Activated CD4-positive, alpha-beta T cell treated with anti-CD3 and anti-CD28 coated beads for 36 hours (primary cell): ENCODE data around the gene RAF1. TPM values are rescaled to one million over a fixed set of nuclear protein-coding genes. Genes with fewer than 3 reads are reported as not detected.
A peak's percentile ranks its signal among the peaks of the same experiment; 100 is the strongest.
"Not testable (repeated sequence)": the region's sequence is repeated elsewhere in the genome, so short reads cannot be mapped to it uniquely, and the experiment has no call there.

Source experiments
- ATAC-seq: fragments of 200-7000 bp; cut with Tn5 transposase; one replicate; pipeline ENCODE4 v1.10.0; 2021; ENCODE audit warnings: mild to moderate bottlenecking, moderate library complexity
- CTCF ChIA-PET: fragments of 350-600 bp; sonication (Branson Sonifier 250); formaldehyde crosslinking; loops from one replicate; lab custom pipeline; 2021; ENCODE audit warnings: antibody characterized with exemption; lab: Charles Lee
- POLR2A ChIA-PET: fragments of 350-600 bp; sonication (Branson Sonifier 250); formaldehyde crosslinking; loops from one replicate; lab custom pipeline; 2021; ENCODE audit warnings: antibody characterized with exemption, inconsistent platforms; lab: Charles Lee
- DNase-seq: peaks from one replicate; pipeline ENCODE4 v3.0.0-alpha.2; 2020
- H3K27ac Mint-ChIP-seq: one replicate; pipeline ENCODE4 v1.8.0; 2021; ENCODE audit warnings: mixed read lengths
- H3K27me3 Mint-ChIP-seq: one replicate; pipeline ENCODE4 v1.8.0; 2021; ENCODE audit warnings: mixed read lengths
- H3K36me3 Mint-ChIP-seq: one replicate; pipeline ENCODE4 v1.8.0; 2021; ENCODE audit warnings: low read depth, mixed read lengths
- H3K4me1 Mint-ChIP-seq: one replicate; pipeline ENCODE4 v1.8.0; 2021; ENCODE audit warnings: mixed read lengths
- H3K4me3 Mint-ChIP-seq: one replicate; pipeline ENCODE4 v1.8.0; 2021; ENCODE audit warnings: mild to moderate bottlenecking, moderate library complexity, mixed read lengths
- H3K9me3 Mint-ChIP-seq: one replicate; pipeline ENCODE4 v1.8.0; 2021; ENCODE audit warnings: low read depth, mixed read lengths
- intact Hi-C, 2 experiments: fragments of 100-400 bp; cut with DNase I in 1 of 2; cut with micrococcal nuclease in 1 of 2; formaldehyde crosslinking; loops; one replicate each; pipeline versions ENCODE4 v1.14.2 to v1.15.1; 2022 to 2024; cut with DNase I, micrococcal nuclease
- total RNA-seq, 2 experiments: library from RNA; stranded (reverse); gene quantifications; one replicate each; pipeline ENCODE4 v1.2.3, GENCODE V29; 2021

Gene RAF1
- total RNA-seq, 2 experiments from 2014 or later = 66.8 to 74.7 TPM

- ChIA-PET CTCF (no interaction called here), POLR2A (no interaction called here)
- no peak for DNase-seq
- Mint-ChIP-seq H3K4me3 (no peak overlapping the region), H3K27me3 (no peaks in the 10 kb centered on the region), H3K36me3 (no peaks in the 10 kb centered on the region), H3K9me3 (no peaks in the 10 kb centered on the region), H3K4me1 (no peaks in the 10 kb centered on the region), H3K27ac (no peak overlapping the region)
- ATAC-seq = no peak
- intact Hi-C loops = no loop called here
Measured at GRCh38 chr3:12675115-12675810, 11.3 kb upstream of the RAF1 start.

- POLR2A ChIA-PET, H3K36me3 Mint-ChIP-seq, H3K27ac Mint-ChIP-seq, H3K27me3 Mint-ChIP-seq, H3K4me1 Mint-ChIP-seq, H3K9me3 Mint-ChIP-seq, CTCF ChIA-PET, DNase-seq, ATAC-seq, intact Hi-C loops, H3K4me3 Mint-ChIP-seq: not testable (repeated sequence)
Measured at GRCh38 chr3:12673956-12674736, 10.2 kb upstream of the RAF1 start.

- no peaks in the 10 kb centered on the region for H3K4me1 Mint-ChIP-seq
- POLR2A ChIA-PET = no interaction called here
- DNase-seq = no peak
- no peak overlapping the region for H3K27ac Mint-ChIP-seq
- ATAC-seq = no peak
- H3K27me3 Mint-ChIP-seq = no peaks in the 10 kb centered on the region
- intact Hi-C loops = no loop called here
- H3K9me3 Mint-ChIP-seq = no peaks in the 10 kb centered on the region
- CTCF ChIA-PET = no interaction called here
- H3K4me3 Mint-ChIP-seq = no peak overlapping the region
- no peaks in the 10 kb centered on the region for H3K36me3 Mint-ChIP-seq
Measured at GRCh38 chr3:12671120-12671450, 7.2 kb upstream of the RAF1 start.

- POLR2A ChIA-PET = no interaction called here
Measured at GRCh38 chr3:12670365-12671119, 6.6 kb upstream of the RAF1 start.

GRCh38 chr3:12663401-12663935 is 449 bp downstream of the RAF1 start:
- no peaks in the 10 kb centered on the region for H3K9me3 Mint-ChIP-seq
- H3K27me3 Mint-ChIP-seq = no peaks in the 10 kb centered on the region
- POLR2A ChIA-PET = interaction anchor here (0.7 to 1.0 kb wide), 3 partner anchors 36 to 106 kb away, joined by 3 read pairs; no protein-coding TSS in a partner anchor
- intact Hi-C loops = loop anchor here in 1 of 2 experiments (1.0 to 5.0 kb wide), 3 partner anchors 476 to 1391 kb away; partner anchors contain the start of gene ATG7
- H3K36me3 Mint-ChIP-seq = peaks cover 4% of the 10 kb centered on the region
- H3K4me3 Mint-ChIP-seq = peak overlapping the region; percentile 81
- no peak for DNase-seq
- CTCF ChIA-PET = interaction anchor here (0.6 to 1.5 kb wide), 6 partner anchors 49 to 228 kb away, joined by 3 to 7 read pairs (median 3); partner anchors contain the start of gene MKRN2OS
- peak; percentile 45 for ATAC-seq
- peaks cover 30% of the 10 kb centered on the region for H3K4me1 Mint-ChIP-seq
- peak overlapping the region; percentile 96 for H3K27ac Mint-ChIP-seq

More at GRCh38 chr3:12670365-12671119, 6.6 kb upstream of the RAF1 start:
- intact Hi-C loops = no loop called here
- ATAC-seq = no peak
- H3K4me3 Mint-ChIP-seq = no peak overlapping the region
- H3K27me3 Mint-ChIP-seq = no peaks in the 10 kb centered on the region
- H3K4me1 Mint-ChIP-seq = no peaks in the 10 kb centered on the region
- DNase-seq = no peak
- H3K36me3 Mint-ChIP-seq = no peaks in the 10 kb centered on the region
- CTCF ChIA-PET = no interaction called here
- no peaks in the 10 kb centered on the region for H3K9me3 Mint-ChIP-seq
- no peak overlapping the region for H3K27ac Mint-ChIP-seq

- peaks cover 37% of the 10 kb centered on the region for H3K4me1 Mint-ChIP-seq
- intact Hi-C loops = loop anchor here in 1 of 2 experiments (1.0 to 5.0 kb wide), 3 partner anchors 475 to 1390 kb away; partner anchors contain the start of gene ATG7
- POLR2A ChIA-PET = interaction anchor here (1.0 kb wide), 1 partner anchor 147 kb away, joined by 4 read pairs; no protein-coding TSS in a partner anchor
- DNase-seq (peak; percentile 64), ATAC-seq (peak; percentile 20)
- peaks cover 6% of the 10 kb centered on the region for H3K36me3 Mint-ChIP-seq
- H3K4me3 Mint-ChIP-seq = peak overlapping the region; percentile 81
- no peaks in the 10 kb centered on the region for H3K9me3 Mint-ChIP-seq
- H3K27ac Mint-ChIP-seq = peak overlapping the region; percentile 92
- H3K27me3 Mint-ChIP-seq = no peaks in the 10 kb centered on the region
- CTCF ChIA-PET = interaction anchor here (0.6 to 1.5 kb wide), 5 partner anchors 19 to 229 kb away, joined by 3 to 7 read pairs (median 4); no protein-coding TSS in a partner anchor
Measured at GRCh38 chr3:12662593-12663400, 1.1 kb downstream of the RAF1 start.

GRCh38 chr3:12661926-12662592 is 1.9 kb downstream of the RAF1 start:
- Mint-ChIP-seq H3K36me3 (peaks cover 7% of the 10 kb centered on the region), H3K27ac (peak overlapping the region; percentile 92), H3K9me3 (no peaks in the 10 kb centered on the region), H3K4me3 (peak overlapping the region; percentile 81), H3K4me1 (peaks cover 40% of the 10 kb centered on the region), H3K27me3 (no peaks in the 10 kb centered on the region)
- ChIA-PET POLR2A (interaction anchor here (1.0 kb wide), 1 partner anchor 148 kb away, joined by 4 read pairs; no protein-coding TSS in a partner anchor), CTCF (interaction anchor here (0.6 to 1.5 kb wide), 4 partner anchors 18 to 104 kb away, joined by 3 to 7 read pairs (median 4); no protein-coding TSS in a partner anchor)
- no peak for DNase-seq
- intact Hi-C loops = loop anchor here in 1 of 2 experiments (5.0 kb wide), 2 partner anchors 475 to 755 kb away; no protein-coding TSS in a partner anchor
- no peak for ATAC-seq

- H3K27ac Mint-ChIP-seq, DNase-seq, H3K27me3 Mint-ChIP-seq, ATAC-seq, H3K36me3 Mint-ChIP-seq, H3K9me3 Mint-ChIP-seq, POLR2A ChIA-PET: not testable (repeated sequence)
- CTCF ChIA-PET = interaction anchor here (0.7 to 1.5 kb wide), 3 partner anchors 58 to 159 kb away, joined by 3 to 4 read pairs (median 4); no protein-coding TSS in a partner anchor
- intact Hi-C loops = loop anchor here in 1 of 2 experiments (5.0 kb wide), 2 partner anchors 474 to 756 kb away; no protein-coding TSS in a partner anchor
- Mint-ChIP-seq H3K4me3 (peak overlapping the region; percentile 17), H3K4me1 (peaks cover 47% of the 10 kb centered on the region)
Measured at GRCh38 chr3:12661375-12661774, 2.5 kb downstream of the RAF1 start.

- peaks cover 58% of the 10 kb centered on the region for H3K4me1 Mint-ChIP-seq
- ChIA-PET POLR2A (interaction anchor here (0.7 to 0.9 kb wide), 3 partner anchors 22 to 128 kb away, joined by 3 to 8 read pairs (median 5); partner anchors contain the start of gene TMEM40), CTCF (interaction anchor here (0.6 to 2.0 kb wide), 4 partner anchors 10 to 60 kb away, joined by 3 to 6 read pairs (median 4); no protein-coding TSS in a partner anchor)
- no peaks in the 10 kb centered on the region for H3K9me3 Mint-ChIP-seq
- H3K27me3 Mint-ChIP-seq = no peaks in the 10 kb centered on the region
- ATAC-seq = no peak
- H3K27ac Mint-ChIP-seq = peak overlapping the region; percentile 42
- no peak overlapping the region for H3K4me3 Mint-ChIP-seq
- DNase-seq = no peak
- peaks cover 16% of the 10 kb centered on the region for H3K36me3 Mint-ChIP-seq
- intact Hi-C loops = loop anchor here in 1 of 2 experiments (5.0 kb wide), 2 partner anchors 473 to 757 kb away; no protein-coding TSS in a partner anchor
Measured at GRCh38 chr3:12660196-12660595, 3.7 kb downstream of the RAF1 start.
